Lower leg skin (tissue), 3 donors: Measurements from ENCODE around the gene RPS29.
"Not testable (repeated sequence)": the region's sequence is repeated elsewhere in the genome, so short reads cannot be mapped to it uniquely, and the experiment has no call there.

ENCODE experiments used
- CTCF ChIP-seq, 3 donors: fragments of 450-650 bp; IDR thresholded peaks; one replicate each; pipeline ENCODE4 v1.5.1; 2016; ENCODE audit warnings: antibody characterized with exemption in 3 of 3, mild to moderate bottlenecking in 3 of 3, moderate library complexity in 2 of 3
- POLR2A ChIP-seq, 2 donors: fragments of 450-650 bp; IDR thresholded peaks; one replicate each; pipeline ENCODE4 v1.6.1; 2016 to 2017; ENCODE audit warnings: antibody characterized with exemption in 2 of 2, mild to moderate bottlenecking in 1 of 2, moderate library complexity in 1 of 2

- not testable (repeated sequence) for TF ChIP-seq CTCF, POLR2A (IDR thresholded peaks at IDR 0.05)
These were observed 33.1 kb upstream of the RPS29 start for GRCh38 chr14:49619273-49619672.
